Mucosa of stomach (tissue), 1 donor: ENCODE measurements around the gene LRRC27.
"Not testable (repeated sequence)": the region's sequence is repeated elsewhere in the genome, so short reads cannot be mapped to it uniquely, and the experiment has no call there.

Source experiments
- H3K27me3 ChIP-seq: one replicate; pipeline ENCODE4 v1.7.0; 2013; ENCODE audit warnings: mild to moderate bottlenecking, low read length; ENCODE audit not compliant: control insufficient read depth, insufficient read depth
- H3K36me3 ChIP-seq: one replicate; pipeline ENCODE4 v1.7.0; 2013; ENCODE audit warnings: low read length; ENCODE audit not compliant: control insufficient read depth, insufficient read depth
- H3K4me1 ChIP-seq: one replicate; pipeline ENCODE4 v1.7.0; 2013; ENCODE audit warnings: mild to moderate bottlenecking, low read length; ENCODE audit not compliant: control insufficient read depth, insufficient read depth
- H3K4me3 ChIP-seq: one replicate; pipeline ENCODE4 v1.7.0; 2013; ENCODE audit warnings: low read length
- H3K9ac ChIP-seq: one replicate; pipeline ENCODE4 v1.7.0; 2013; ENCODE audit warnings: mild to moderate bottlenecking, low read length, moderate library complexity
- H3K9me3 ChIP-seq: one replicate; pipeline ENCODE4 v1.7.0; 2013; ENCODE audit warnings: mild to moderate bottlenecking, low read length, moderate library complexity; ENCODE audit not compliant: control insufficient read depth
- donor health status: Pancreatic carcinoma.

LRRC27 gene

DNA sequence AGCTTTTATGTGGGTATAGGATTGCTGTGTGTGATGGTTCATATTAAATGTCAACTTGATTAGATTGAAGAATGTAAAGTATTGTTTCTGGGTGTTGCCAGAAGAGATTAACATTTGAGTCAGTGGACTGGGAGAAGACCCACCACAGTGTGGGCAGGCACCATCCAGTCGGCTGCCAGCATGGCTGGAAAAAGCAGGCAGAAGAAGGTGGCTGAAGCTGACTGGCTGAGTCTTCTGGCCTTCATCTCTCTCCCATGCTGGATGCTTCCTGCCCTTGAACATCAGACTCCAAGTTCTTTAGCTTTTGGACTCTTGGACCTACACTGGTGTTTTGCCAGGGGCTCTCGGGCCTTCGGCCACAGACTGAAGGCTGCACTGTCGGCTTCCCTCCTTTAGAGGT lies 49.0 kb downstream of the LRRC27 start:
- H3K4me1 ChIP-seq, H3K27me3 ChIP-seq, H3K4me3 ChIP-seq, H3K9ac ChIP-seq, H3K36me3 ChIP-seq, H3K9me3 ChIP-seq: not testable (repeated sequence)

DNA sequence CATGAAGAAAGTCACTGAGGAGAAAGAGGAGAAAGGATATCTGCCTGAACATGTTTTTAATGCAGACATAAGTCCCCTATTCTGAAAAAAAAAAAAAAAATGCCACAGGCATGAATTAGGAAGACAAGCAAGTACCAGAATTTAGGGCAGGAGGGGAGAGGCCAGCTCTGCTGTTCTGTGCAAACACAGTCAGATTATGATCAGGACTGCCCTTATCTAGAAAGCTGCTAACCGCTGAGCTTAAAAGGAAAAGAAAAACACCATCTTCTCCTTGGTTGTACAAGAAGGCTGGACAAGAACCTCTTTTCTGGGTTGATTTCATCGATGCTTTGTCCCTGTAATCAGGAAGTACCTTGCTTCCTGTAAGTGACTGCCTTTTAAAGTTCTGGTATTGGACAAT lies 49.7 kb downstream of the LRRC27 start:
- Histone ChIP-seq H3K9ac (no peak overlapping the region), H3K4me3 (no peak overlapping the region), H3K27me3 (no peaks in the 10 kb centered on the region), H3K36me3 (no peaks in the 10 kb centered on the region), H3K9me3 (no peaks in the 10 kb centered on the region), H3K4me1 (no peaks in the 10 kb centered on the region)

DNA sequence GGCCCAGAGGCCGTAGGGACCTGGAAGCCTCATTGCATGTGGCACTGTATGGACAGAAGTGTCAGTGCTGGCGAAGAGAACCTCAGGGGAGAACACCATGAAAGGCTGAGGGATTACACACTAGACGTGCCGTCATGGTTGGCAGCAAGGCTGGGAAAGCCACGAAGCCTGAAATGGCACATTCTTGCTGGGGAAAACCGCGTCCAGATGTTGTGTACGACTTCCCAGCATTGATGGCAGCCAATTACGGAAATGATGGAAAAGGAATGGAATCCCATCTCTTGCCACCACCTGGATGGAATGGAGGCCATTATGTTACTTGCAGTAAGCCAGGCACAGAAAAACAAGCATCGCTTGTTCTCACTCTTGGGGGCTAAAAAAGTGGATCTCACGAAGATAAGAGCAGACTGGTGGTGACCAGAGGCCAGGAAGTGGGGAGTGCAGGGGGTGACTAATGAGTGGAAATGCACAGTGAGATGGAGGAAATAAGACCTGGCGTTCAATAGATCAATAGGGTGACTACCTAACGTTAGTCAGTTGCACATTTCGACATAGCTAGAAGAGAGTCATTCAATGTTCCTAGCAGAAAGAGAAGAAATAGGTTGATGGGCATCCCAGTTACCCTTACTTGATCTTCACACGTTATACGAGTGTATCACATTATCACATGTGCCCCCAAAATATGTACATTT lies 50.4 kb downstream of the LRRC27 start:
- Histone ChIP-seq H3K27me3 (no peaks in the 10 kb centered on the region), H3K4me1 (peaks cover 2% of the 10 kb centered on the region), H3K9ac (no peak overlapping the region), H3K9me3 (no peaks in the 10 kb centered on the region), H3K4me3 (no peak overlapping the region), H3K36me3 (no peaks in the 10 kb centered on the region)

DNA sequence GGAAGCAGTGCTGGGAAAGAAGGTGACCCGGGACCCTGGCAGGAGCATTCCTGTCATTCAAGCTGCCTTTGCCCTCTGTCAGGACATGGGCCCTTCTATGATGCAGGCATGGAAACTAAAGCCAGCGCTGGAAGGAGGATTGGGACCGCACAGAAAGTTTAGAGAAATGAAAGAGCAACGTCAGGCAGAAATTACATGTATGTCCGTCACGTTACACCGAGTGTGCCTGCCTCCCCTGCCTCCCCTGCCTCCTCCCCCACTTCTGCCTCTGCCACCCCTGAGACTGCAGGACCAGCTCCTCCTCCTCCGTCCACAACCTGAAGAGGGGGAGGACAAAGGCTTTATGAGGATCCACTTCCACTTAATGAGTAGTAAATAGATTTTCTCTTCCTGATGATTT lies 51.1 kb downstream of the LRRC27 start:
- Histone ChIP-seq H3K9ac (no peak overlapping the region), H3K4me1 (peaks cover 8% of the 10 kb centered on the region), H3K4me3 (no peak overlapping the region), H3K27me3 (no peaks in the 10 kb centered on the region), H3K9me3 (no peaks in the 10 kb centered on the region), H3K36me3 (no peaks in the 10 kb centered on the region)

GRCh38 chr10:132383751-132384196 lies 51.8 kb downstream of the LRRC27 start:
- no peak overlapping the region for H3K4me3 ChIP-seq
- no peak overlapping the region for H3K9ac ChIP-seq
- no peaks in the 10 kb centered on the region for H3K27me3 ChIP-seq
- no peaks in the 10 kb centered on the region for H3K36me3 ChIP-seq
- no peaks in the 10 kb centered on the region for H3K9me3 ChIP-seq
- H3K4me1 ChIP-seq: peaks cover 8% of the 10 kb centered on the region

DNA sequence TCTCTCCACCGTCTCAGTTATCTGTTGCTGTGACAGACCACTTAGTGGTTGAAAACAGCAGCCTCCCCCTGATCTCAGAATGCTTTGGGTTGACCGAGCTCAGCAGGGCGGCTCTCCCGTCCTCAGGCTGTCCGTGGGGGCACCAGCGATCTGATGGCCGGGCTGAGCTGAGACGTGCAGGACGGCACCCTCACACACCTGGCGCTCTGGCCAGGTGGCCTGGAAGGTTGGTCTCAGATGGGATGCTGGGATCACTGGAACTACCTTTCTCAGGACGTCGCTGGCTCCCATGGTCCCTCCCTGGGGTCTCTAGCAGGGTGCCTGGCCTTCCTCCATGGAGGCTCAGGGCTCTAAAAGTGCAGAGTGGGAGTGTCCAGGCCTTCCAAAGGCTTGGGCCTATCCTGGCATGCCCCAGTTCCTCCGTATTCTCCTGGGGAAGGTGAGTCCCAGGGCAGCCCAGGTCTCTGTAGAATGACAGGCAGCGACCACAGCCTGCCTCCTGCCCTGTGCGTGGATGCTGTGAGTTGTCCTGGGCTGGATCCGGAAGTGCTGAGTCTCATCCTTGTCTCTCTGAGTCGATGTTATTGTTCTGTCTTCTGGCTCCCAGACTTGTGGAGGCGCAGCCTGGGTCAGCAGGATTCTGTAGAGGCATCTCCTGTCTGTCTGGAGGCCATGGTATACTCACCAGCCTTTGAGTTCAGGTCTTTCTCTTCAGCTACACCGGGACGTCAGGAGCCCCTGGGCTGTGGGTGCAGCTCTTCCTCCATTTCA lies 52.8 kb downstream of the LRRC27 start:
- Histone ChIP-seq H3K36me3 (no peaks in the 10 kb centered on the region), H3K4me1 (peaks cover 17% of the 10 kb centered on the region)

GRCh38 chr10:132385389-132385667 lies 53.3 kb downstream of the LRRC27 start:
- Histone ChIP-seq H3K9ac (no peak overlapping the region), H3K27me3 (peaks cover 10% of the 10 kb centered on the region), H3K36me3 (no peaks in the 10 kb centered on the region), H3K9me3 (no peaks in the 10 kb centered on the region), H3K4me1 (peaks cover 18% of the 10 kb centered on the region), H3K4me3 (no peak overlapping the region)

More for the DNA sequence above, 52.8 kb downstream of the LRRC27 start:
- H3K27me3 ChIP-seq: peaks cover 9% of the 10 kb centered on the region
- H3K9me3 ChIP-seq: no peaks in the 10 kb centered on the region
- H3K4me3 ChIP-seq: no peak overlapping the region
- no peak overlapping the region for H3K9ac ChIP-seq

DNA sequence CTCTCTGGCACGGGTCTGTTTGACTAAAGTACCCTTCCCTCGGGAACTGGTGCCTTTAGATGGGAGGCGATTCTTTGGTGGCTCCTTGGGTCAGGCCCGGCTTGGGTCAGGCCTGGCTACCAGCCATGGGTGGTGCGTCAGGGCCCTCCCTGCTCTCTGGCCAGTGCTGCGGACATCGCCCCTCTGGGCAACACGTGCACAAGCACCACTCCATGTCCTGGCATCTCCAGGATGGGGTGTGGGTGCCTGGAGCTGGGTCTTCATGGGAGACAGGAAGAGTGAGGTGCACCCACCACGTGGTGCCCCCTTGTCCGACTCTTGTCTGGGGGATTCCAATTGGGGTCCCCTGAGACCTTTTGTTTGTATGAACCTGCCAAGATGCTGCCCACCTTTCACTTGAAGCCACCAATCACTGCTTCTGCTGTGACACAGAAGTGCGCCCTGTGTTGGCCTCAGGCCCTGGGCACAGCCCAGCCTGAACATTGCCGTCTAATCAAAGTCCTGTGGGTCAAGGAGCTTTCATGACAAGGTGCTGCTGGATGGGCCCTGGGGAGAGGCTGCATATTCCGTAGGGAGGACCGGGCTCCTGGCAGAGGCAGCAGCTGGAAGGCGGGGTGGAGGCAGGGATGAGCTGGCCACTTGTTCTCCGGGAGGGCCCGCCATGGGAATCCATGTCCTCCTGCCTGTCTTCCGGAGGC lies 53.9 kb downstream of the LRRC27 start:
- Histone ChIP-seq H3K9me3 (no peaks in the 10 kb centered on the region), H3K27me3 (peaks cover 10% of the 10 kb centered on the region), H3K9ac (no peak overlapping the region), H3K4me3 (no peak overlapping the region), H3K4me1 (peaks cover 18% of the 10 kb centered on the region), H3K36me3 (no peaks in the 10 kb centered on the region)

DNA sequence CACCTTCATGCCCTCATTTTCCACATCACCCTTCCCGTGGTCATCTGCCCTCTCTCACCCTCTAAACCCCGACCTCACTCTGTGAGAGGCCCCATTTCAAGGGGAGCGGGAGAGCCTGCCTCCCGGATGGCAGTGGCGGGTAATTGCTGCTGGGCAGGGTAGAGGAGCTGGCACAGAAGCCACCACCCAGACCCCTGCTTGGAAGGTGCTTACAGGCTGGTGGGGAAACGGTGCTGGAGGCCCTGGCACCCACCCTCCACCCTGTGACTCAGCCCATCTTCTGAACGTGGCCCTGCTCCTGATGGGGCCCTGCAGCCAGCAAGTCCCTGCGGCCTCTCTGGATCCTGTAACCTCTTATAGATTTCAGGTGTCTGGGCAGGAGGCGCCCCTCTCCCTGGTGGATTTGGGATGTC lies 54.4 kb downstream of the LRRC27 start:
- no peaks in the 10 kb centered on the region for H3K36me3 ChIP-seq
- no peak overlapping the region for H3K9ac ChIP-seq
- peaks cover 18% of the 10 kb centered on the region for H3K4me1 ChIP-seq
- H3K9me3 ChIP-seq: no peaks in the 10 kb centered on the region
- peaks cover 10% of the 10 kb centered on the region for H3K27me3 ChIP-seq
- no peak overlapping the region for H3K4me3 ChIP-seq

GRCh38 chr10:132386896-132387295 lies 54.9 kb downstream of the LRRC27 start:
- H3K27me3 ChIP-seq: peaks cover 10% of the 10 kb centered on the region
- not testable (repeated sequence) for H3K4me3 ChIP-seq, H3K9me3 ChIP-seq, H3K36me3 ChIP-seq
- H3K4me1 ChIP-seq: peaks cover 18% of the 10 kb centered on the region
- peak overlapping the region; percentile 48 for H3K9ac ChIP-seq

DNA sequence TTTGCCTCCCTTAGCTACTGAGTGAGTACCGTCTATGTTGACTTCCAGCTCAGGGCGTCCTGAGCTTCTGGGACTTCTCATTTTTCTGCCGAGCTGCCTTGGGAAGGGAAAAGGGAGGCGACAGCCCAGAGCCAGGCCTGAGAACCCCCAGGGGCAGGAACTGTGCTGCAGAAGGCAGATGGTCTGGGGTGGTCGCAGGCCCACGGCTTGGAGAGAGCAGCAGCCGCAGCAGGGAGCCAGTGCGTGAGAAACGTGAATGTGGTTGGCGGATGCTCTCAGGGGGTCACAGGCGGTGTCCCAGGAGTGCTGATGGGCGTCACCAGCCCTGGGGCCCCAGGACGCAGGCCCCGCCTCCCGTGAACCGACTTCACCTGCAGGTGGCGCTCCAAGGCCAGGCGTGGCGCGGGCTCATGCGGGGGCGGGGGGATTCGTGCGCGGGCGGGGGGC lies 55.8 kb downstream of the LRRC27 start:
- no peaks in the 10 kb centered on the region for H3K36me3 ChIP-seq
- H3K9ac ChIP-seq: peak overlapping the region; percentile 48
- H3K27me3 ChIP-seq: peaks cover 10% of the 10 kb centered on the region
- no peak overlapping the region for H3K4me3 ChIP-seq
- H3K9me3 ChIP-seq: no peaks in the 10 kb centered on the region
- H3K4me1 ChIP-seq: peaks cover 18% of the 10 kb centered on the region

GRCh38 chr10:132388891-132389432 lies 57.0 kb downstream of the LRRC27 start:
- H3K9ac ChIP-seq: peak overlapping the region; percentile 22

More at GRCh38 chr10:132388891-132389432, 57.0 kb downstream of the LRRC27 start:
- peaks cover 10% of the 10 kb centered on the region for H3K27me3 ChIP-seq
- H3K9me3 ChIP-seq: no peaks in the 10 kb centered on the region
- no peak overlapping the region for H3K4me3 ChIP-seq
- peaks cover 18% of the 10 kb centered on the region for H3K4me1 ChIP-seq
- no peaks in the 10 kb centered on the region for H3K36me3 ChIP-seq
